Stimulated activated CD4-positive, alpha-beta T cell treated with anti-CD3 and anti-CD28 coated beads, TNF-alpha, amount 100 ng/mL, for 24 hours (primary cell): ENCODE results near the gene LDLRAP1.
A peak's percentile ranks its signal among the peaks of the same experiment; 100 is the strongest.

Experiments
- DNase-seq, 3 experiments: peaks; one replicate each; pipeline ENCODE4 v3.0.0-alpha.2; 2020; ENCODE audit warnings: low read depth in 3 of 3

LDLRAP1 gene

DNA sequence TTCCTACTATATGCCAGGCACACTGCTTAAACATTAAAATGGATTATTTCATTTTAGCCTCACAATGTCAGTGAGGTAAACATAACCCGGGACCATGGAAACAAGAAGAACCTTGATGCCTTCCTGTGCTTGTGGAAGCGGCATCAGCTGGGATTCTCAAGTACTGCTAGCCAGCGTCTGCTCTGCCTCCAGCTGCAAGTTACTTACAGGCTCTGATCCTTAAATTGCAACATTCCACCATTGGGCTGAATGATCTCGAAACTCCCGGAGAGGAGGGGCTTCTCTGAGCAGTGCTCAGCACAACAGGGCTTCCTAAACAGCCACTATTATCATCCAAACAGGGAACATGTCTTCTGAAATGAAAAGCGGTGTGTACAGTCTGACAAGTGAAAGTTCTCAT lies 66.5 kb downstream of the LDLRAP1 start:
- no peak for DNase-seq

DNA sequence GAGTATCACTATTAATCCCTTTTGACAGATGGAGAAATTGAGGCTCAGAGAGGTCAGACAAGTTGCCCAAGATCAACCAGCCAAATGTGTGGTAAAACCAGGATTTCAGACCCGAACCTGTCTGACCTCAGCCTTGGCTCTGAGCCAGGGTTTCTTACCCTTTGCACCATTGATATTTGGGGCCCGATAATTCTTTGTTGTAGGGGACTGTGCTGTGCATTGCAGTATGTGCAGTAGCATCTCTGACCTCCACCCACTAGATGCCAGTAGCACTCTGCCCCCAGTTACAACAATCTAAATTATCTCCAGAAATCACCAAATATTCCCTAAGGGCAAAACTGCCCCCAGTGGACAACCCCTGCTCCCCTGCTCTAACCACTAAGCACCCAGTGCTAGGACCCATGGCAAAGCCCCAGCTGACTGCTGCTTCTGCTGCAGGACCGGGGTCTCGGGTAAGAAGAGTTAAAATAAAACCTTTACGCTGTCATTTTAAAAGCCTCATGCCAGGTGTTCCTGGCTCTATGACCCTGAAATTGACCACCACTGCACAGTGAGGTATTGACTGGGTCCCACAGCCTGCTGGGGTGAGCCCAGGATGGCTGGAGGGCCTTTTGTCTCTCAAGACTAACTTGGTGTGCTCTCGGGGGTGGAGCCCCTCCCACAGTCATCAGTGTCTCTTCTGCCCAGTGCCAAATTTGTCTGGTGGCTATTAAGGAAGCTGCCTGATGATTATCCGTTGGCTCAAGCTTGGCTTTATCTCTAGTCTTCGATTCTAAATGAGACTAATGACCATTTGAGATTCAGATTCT lies 67.6 kb downstream of the LDLRAP1 start:
- DNase-seq, result no peak

DNA sequence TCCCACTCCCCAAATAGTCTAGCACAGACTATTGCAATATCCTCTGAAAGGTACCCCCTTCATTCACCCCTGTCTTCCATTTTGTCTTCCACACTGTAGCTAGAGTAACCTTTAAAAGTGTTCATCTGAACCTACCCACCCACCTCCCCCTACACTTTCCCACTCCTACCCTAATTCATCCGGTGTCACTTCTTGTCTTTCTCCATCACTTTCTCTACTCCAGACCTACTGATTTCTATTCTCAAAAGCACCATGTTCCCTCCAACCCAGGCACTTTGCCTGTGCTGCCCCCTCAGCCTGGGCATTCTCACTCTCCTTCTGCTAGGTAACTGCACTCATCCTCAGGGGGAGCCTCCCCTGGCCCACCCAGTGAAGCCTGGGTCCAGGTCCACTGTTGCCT lies 68.4 kb downstream of the LDLRAP1 start:
- no peak for DNase-seq

DNA sequence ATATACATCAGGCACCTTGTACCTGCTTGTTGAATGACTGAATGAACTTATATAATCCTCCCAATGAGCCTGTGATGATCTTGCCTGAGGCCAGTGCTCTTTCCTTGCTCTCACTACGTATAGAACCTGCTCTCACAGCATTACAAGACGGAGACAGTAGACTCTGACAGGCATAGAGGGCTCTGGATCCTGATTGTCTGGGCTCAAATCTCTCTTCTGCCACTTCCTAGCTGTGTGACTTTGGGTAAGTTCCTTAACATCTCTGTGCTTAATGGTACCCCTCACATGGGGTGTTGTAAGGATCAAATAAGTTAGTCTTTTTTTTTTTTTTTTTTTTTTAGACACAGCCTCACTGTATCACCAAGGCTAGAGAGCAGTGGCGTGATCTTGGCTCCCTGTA lies 69.0 kb downstream of the LDLRAP1 start:
- DNase-seq, result no peak

DNA sequence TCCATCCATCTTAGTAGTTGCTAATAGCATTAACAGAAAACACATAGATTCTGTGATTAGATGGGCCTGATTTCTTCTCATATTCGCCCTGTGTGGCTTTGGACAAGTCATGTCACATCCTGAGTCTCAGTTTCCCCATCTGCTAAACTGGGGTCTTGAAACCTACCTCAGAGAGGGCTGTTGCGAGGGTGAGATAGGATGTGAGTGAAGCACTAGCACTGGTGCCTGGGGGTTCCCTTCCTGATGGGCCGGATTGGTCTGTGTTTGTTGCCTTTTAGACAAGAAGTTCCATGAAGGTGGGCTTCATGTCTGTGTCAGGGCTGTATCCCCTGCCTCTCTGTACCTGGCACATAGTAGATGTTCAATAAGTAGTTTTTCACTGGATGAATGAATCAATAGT lies 69.7 kb downstream of the LDLRAP1 start:
- no peak for DNase-seq

DNA sequence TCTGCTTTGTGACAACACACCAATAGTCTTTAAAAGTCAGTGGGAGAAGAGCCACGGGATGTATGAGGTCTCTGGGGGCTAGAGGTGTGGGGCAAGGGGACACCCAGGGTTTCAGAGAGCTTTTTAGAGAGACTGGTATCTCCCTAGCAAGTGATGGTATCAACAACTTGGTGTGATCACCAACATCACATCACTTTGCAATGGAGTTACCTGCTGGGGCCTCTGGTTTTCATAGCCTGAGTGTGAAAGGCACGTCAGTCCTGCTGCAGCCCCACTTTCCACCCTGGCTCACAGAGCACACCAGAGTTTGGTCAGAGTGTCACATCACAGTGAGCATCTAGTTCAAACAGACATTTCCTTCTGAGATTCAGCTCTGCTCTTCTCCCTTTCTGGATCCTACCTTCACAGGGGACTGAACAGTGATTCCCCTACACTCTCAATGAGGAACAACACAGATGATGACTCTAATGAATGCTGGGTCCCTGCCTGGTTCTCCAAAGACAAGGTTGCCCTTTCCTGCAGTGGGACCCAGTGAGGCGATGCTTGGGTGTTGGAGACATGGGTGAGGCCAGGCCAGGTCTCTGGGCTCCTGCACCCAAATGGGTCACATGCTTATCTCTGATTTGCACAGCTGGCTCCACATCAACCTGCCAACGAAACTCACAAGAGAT lies 71.2 kb downstream of the LDLRAP1 start:
- DNase-seq, result no peak

DNA sequence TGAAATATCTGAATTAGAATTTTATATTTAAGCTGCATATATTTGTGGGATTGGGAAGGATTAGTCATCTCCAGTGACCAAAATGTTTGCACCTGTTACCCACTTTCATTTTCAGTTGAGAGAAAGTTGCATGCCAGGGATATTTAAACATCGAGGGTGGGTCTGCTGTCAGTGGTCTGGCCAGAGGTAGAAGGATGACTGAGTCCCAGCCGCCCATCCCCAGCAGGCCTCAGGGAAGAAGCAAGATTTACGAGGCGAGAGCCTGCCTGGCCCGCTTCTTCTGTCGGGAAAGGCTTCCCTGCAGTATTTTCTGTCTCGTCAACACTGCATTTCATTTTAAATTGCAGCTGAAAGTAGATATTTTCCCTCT lies 71.8 kb downstream of the LDLRAP1 start:
- DNase-seq, result no peak

DNA sequence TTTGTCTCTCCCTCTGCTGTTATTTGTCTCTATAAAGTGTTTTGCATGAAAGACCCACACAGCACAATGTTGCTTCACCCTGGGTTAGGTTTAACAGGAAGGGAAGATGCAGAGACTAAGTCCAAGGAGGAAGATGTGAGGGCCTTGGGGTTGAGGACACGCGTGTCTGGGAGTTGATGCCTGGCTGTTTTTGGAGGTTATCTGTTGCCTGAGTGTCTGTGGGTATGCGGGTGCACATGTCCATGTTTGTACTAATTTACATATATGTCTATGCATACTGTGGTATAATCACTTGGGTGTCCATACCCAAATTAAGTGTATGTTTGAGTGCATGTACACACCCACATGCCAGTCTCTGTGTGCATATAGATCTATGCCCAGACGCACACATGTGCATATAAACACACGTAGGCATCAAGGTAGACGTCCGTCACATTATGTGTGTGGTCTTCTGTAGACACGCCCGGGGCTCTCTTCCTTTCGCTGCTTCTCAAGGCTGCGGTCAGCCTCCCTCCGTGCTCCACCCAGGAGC lies 72.2 kb downstream of the LDLRAP1 start:
- no peak for DNase-seq

DNA sequence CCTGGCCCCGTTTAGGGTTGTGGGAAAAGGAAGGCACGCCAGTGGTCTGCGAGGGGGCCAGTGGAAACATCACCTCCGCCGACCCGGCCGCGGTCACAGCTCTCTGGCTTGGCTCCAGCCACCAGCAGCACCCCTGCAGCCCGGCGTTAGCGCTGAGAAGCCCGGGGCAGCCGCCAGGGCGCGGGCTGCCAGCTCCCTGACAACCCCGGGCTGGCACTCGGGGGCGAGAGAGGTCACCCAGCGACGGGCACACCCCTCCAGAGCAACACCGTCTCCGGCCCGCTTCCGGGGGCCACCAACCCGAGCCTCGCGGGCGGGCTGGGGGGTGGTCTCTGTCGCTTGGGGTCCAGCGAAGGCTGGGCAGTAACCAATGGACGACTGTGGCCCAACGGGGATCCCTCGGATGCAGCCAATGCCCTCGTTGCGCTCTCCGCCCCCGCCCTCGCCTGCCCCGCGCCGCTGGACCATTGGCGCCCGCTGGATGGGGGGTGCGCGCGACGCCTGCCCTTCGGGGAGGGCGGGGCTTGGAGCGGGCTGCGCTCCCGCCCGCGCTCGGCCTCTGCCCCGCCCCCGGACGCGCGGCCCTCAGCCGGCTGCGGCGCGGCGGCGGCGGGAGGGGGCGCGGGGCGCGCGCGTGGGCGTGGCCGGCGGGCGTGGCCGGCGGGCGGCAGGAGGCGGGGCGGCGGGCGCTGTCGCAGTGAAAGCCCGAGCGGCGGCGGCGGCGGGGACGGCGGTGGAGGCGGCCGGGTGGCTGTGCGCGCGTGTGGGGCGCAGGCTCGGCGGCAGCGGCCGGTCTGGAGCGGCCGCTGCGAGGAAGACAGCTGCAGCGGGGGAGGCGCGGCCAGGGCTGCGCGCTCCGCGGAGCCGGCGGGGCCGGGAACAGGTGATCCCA lies 72.9 kb downstream of the LDLRAP1 start, which contains the start of gene MAN1C1:
Gene MAN1C1 (plus strand): TSS at position 697 of the 892 bp plus-strand sequence. CDS start 1,007 bp downstream, outside the sequence.
- peak in 2 of 3 experiments; percentile 64 to 75 for DNase-seq

DNA sequence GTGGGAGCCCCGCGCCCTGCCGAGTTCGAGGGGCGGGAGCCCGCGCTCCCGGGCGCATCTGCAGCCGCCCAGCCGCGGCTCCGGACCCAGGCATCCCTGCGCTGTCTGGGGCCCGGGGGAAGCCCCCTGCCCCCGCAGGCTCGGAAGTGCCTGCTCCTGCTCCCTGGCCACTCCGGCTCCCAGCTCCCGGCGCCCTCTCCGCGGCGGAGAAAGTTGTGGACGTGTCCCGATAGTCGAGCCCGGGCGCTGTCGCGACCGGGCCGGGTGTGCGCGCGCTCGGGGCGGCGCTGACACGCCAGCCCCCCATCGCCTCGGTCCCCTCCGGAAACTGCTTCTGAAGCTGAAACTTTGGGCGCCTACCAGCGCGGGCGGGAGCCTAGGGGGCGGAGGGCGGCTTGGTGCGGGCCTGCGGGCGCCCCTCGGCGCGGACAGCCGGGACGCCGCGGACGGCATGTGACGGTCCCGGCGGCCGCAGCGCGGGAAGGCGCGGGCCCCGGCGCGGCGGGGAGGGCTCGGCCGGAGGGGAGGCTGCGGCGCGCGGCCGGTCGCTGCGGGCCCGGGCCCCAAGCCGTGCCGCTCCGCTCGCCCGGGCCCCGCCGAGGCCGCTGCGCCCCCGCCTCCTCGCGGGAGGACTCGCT lies 73.7 kb downstream of the LDLRAP1 start:
- peak in 1 of 3 experiments; percentile 38 for DNase-seq

DNA sequence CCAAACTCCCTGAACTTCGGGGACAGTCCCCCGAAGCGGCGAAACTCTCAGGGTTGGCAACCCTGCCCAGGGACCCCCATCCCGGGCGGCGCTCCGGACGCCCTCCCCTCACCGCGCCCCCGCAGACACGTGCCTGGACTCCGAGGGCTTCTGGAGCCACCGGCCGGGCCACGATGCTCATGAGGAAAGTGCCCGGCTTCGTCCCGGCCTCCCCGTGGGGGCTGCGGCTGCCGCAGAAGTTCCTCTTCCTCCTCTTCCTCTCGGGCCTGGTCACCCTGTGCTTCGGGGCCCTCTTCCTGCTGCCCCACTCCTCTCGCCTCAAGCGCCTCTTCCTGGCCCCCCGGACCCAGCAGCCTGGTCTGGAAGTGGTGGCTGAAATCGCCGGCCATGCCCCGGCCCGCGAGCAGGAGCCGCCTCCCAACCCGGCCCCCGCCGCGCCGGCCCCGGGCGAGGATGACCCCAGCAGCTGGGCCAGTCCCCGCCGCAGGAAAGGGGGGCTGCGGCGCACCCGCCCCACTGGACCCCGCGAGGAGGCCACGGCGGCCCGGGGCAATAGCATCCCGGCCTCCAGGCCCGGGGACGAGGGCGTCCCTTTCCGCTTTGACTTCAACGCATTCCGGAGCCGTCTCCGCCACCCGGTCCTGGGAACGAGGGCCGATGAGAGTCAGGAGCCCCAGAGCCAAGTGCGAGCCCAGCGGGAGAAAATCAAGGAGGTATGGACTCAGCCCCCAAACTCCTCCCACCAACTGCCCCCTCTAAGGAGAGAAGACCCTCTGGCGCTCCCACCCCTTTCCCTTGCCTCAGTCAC lies 74.4 kb downstream of the LDLRAP1 start:
- no peak for DNase-seq

DNA sequence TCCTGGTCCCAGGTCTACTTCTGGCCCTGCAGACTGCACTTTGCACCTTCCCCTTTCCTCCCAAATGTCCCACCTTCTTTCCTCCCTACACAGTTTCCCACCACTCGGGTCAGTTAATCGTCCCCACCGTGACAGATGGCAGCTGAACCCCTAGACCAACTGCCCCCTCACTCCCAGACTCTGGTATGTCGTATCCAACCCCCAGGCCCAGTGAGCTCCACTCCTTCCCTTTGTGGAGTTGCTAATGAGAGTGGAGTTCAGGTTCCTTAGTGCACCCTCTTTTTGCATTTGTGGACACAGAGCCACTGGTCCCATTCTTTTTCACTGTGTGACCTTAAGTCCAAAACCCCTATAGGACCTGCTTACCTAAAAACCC lies 75.0 kb downstream of the LDLRAP1 start:
- DNase-seq, result no peak
